GM19372 (cell line): Measurements from ENCODE around the gene PDGFRA.
"Not testable (repeated sequence)": the region's sequence is repeated elsewhere in the genome, so short reads cannot be mapped to it uniquely, and the experiment has no call there.

Source experiments
- ATAC-seq: cut with Tn5 transposase; IDR thresholded peaks from one replicate; pipeline ENCODE4 v1.9.1; 2021; ENCODE audit warnings: mild to moderate bottlenecking, low read depth, moderate library complexity; ENCODE audit not compliant: unreplicated experiment

Gene PDGFRA

GRCh38 chr4:54227256-54228055, 1.6 kb upstream of the PDGFRA start:
- ATAC-seq, result peak; percentile 24

- peak; percentile 40 for ATAC-seq
Measured at GRCh38 chr4:54228056-54228527, 1.0 kb upstream of the PDGFRA start.

GRCh38 chr4:54228546-54228945, 547 bp upstream of the PDGFRA start:
- no peak for ATAC-seq

GRCh38 chr4:54229631-54230483, 764 bp downstream of the PDGFRA start:
- ATAC-seq, result no peak

- no peak for ATAC-seq
Measured at GRCh38 chr4:54230484-54231418, 1.7 kb downstream of the PDGFRA start.

GRCh38 chr4:54231419-54231767, 2.3 kb downstream of the PDGFRA start:
- ATAC-seq, result no peak

- ATAC-seq, result no peak
Measured at GRCh38 chr4:54231768-54232688, 2.9 kb downstream of the PDGFRA start.

GRCh38 chr4:54233277-54233696, 4.2 kb downstream of the PDGFRA start:
- ATAC-seq, result peak; percentile 92

- peak; percentile 42 for ATAC-seq
Measured at GRCh38 chr4:54233697-54234496, 4.8 kb downstream of the PDGFRA start.

- no peak for ATAC-seq
Measured at GRCh38 chr4:54234497-54235205, 5.6 kb downstream of the PDGFRA start.

- not testable (repeated sequence) for ATAC-seq
Measured at GRCh38 chr4:54236316-54236715, 7.2 kb downstream of the PDGFRA start.

- no peak for ATAC-seq
Measured at GRCh38 chr4:54237770-54238169, 8.7 kb downstream of the PDGFRA start.

- no peak for ATAC-seq
Measured at GRCh38 chr4:54238389-54238788, 9.3 kb downstream of the PDGFRA start.

- not testable (repeated sequence) for ATAC-seq
Measured at GRCh38 chr4:54241268-54241823, 12.3 kb downstream of the PDGFRA start.

GRCh38 chr4:54243541-54243940, 14.4 kb downstream of the PDGFRA start:
- ATAC-seq, result not testable (repeated sequence)

GRCh38 chr4:54252312-54252711, 23.2 kb downstream of the PDGFRA start:
- not testable (repeated sequence) for ATAC-seq

- no peak for ATAC-seq
Measured at GRCh38 chr4:54254116-54254914, 25.2 kb downstream of the PDGFRA start.
